ENCODE results near the gene FANCC.
"Not testable (repeated sequence)": the region's sequence is repeated elsewhere in the genome, so short reads cannot be mapped to it uniquely, and the experiment has no call there.

Gene FANCC

GRCh38 chr9:95211028-95211427 is 106.5 kb downstream of the FANCC start:
- TF ChIP-seq CTCF (IDR thresholded peaks at IDR 0.05; ENCODE audit: unreplicated experiment in 3 of 3) = no peak
- no peak overlapping the region for H3K4me3 Mint-ChIP-seq
- H3K9me3 Mint-ChIP-seq = no peaks in the 10 kb centered on the region
- H3K27me3 Mint-ChIP-seq (ENCODE audit: low read depth) = no peaks in the 10 kb centered on the region
- H3K36me3 Mint-ChIP-seq (ENCODE audit: low read depth) = no peaks in the 10 kb centered on the region
- peaks cover 36% of the 10 kb centered on the region for H3K4me1 Mint-ChIP-seq
- peak overlapping the region in 2 of 3 experiments; percentile 18 to 70 for H3K27ac Mint-ChIP-seq

DNA sequence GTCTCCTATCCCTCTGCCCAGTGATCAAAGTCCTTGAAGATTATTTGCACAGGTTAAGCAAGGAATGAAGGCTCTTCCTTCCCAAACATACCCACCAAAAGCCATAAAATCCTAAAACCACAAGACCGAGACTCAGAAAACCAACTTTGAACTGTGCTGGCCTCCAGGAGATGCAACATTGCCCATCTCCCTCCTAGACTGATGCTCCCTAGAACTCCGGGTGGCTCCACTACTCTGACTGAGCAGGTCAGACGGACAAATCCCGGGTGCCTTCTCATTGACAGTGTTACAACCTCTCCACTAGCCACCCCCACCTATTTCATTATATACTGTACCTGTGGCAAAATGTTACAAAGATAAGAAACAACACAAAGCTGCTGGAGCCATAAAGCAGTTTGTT is 110.1 kb downstream of the FANCC start:
- Mint-ChIP-seq H3K27ac (peak overlapping the region in 2 of 3 experiments; percentile 34 to 88), H3K36me3 (ENCODE audit: low read depth) (no peaks in the 10 kb centered on the region), H3K27me3 (ENCODE audit: low read depth) (no peaks in the 10 kb centered on the region), H3K4me3 (no peak overlapping the region), H3K9me3 (no peaks in the 10 kb centered on the region), H3K4me1 (peaks cover 49% of the 10 kb centered on the region)
- TF ChIP-seq CTCF (IDR thresholded peaks at IDR 0.05; ENCODE audit: unreplicated experiment in 3 of 3) = no peak

DNA sequence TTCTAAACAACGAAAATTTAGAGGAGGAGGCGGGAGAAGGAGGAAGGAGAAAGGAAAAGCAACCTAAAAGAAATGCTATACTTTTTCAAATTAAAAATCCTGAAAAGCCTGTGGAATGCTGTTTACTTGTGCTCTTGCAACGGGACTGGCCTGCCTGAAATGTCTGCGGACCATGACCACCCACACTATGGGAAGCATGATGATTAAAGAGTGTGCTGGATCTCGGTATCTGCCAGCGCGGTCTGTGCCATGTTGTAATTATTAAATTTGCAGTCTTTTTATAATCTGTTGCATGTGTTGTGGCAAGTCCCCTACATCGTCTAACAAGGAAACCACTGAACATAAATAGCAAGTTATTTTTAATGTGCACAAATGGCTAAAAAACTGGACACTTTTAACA is 111.4 kb downstream of the FANCC start:
- TF ChIP-seq CTCF (IDR thresholded peaks at IDR 0.05; ENCODE audit: unreplicated experiment in 3 of 3) = no peak
- Mint-ChIP-seq H3K4me3 (peak overlapping the region in 2 of 3 experiments; percentile 49 to 54), H3K36me3 (ENCODE audit: low read depth) (no peaks in the 10 kb centered on the region), H3K4me1 (peaks cover 51% of the 10 kb centered on the region), H3K9me3 (no peaks in the 10 kb centered on the region), H3K27ac (peak overlapping the region; percentile 1 to 88 (median 69)), H3K27me3 (ENCODE audit: low read depth) (no peaks in the 10 kb centered on the region)

- Mint-ChIP-seq H3K9me3 (no peaks in the 10 kb centered on the region), H3K27ac (peak overlapping the region in 1 of 3 experiments; percentile 43), H3K36me3 (ENCODE audit: low read depth) (no peaks in the 10 kb centered on the region), H3K27me3 (ENCODE audit: low read depth) (no peaks in the 10 kb centered on the region), H3K4me3 (peak overlapping the region in 1 of 3 experiments; percentile 26), H3K4me1 (peaks cover 47% of the 10 kb centered on the region)
- no peak for TF ChIP-seq CTCF (IDR thresholded peaks at IDR 0.05; ENCODE audit: unreplicated experiment in 3 of 3)
These were observed 112.8 kb downstream of the FANCC start for GRCh38 chr9:95204710-95205109.

- Mint-ChIP-seq H3K4me1 (peaks cover 47% of the 10 kb centered on the region), H3K4me3 (peak overlapping the region in 1 of 3 experiments; percentile 26), H3K27ac (peak overlapping the region in 1 of 3 experiments; percentile 43), H3K27me3 (ENCODE audit: low read depth) (no peaks in the 10 kb centered on the region), H3K36me3 (ENCODE audit: low read depth) (no peaks in the 10 kb centered on the region), H3K9me3 (no peaks in the 10 kb centered on the region)
- TF ChIP-seq CTCF (IDR thresholded peaks at IDR 0.05; ENCODE audit: unreplicated experiment in 3 of 3) = no peak
These were observed 113.2 kb downstream of the FANCC start for GRCh38 chr9:95204310-95204709.

DNA sequence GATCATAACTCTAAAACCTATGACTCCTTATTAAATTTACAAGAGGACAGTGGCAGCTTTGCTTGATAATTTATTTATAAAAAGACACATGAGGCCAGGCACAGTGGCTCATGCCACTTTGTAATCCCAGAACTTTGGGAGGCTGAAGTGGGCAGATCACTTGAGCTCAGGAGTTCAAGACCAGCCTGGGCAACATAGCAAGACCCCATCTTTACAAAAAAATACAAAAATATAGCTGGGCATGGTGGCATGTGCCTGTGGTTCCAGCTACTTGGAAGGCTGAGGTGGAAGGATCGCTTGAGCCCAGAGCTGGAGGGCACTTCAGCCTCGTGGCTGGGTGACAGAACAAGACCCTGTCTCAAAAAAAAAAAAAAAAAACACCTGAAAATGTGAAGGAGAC is 114.5 kb downstream of the FANCC start:
- not testable (repeated sequence) for H3K4me3 Mint-ChIP-seq; H3K36me3 Mint-ChIP-seq (ENCODE audit: low read depth); H3K27me3 Mint-ChIP-seq (ENCODE audit: low read depth); H3K9me3 Mint-ChIP-seq; H3K27ac Mint-ChIP-seq
- H3K4me1 Mint-ChIP-seq = peaks cover 47% of the 10 kb centered on the region

Data from nephron (organoid).